GM12891 (cell line): ENCODE measurements around the gene KCNQ5.

Experiments
- POLR2A ChIP-seq: IDR thresholded peaks from 2 replicates; pipeline ENCODE4 v1.6.1; 2011; ENCODE audit warnings: low read depth, low read length, control low read depth
- POLR2AphosphoS5 ChIP-seq: IDR thresholded peaks from 2 replicates; pipeline ENCODE4 v1.6.1; 2011; ENCODE audit warnings: low read depth, low read length, control low read depth
- TAF1 ChIP-seq: IDR thresholded peaks from 2 replicates; pipeline ENCODE4 v1.6.1; 2011; ENCODE audit warnings: low read depth, low read length, control low read depth

GRCh38 chr6:72844614-72845013 is 222.8 kb downstream of the KCNQ5 start:
- TF ChIP-seq POLR2A = no peak
- TF ChIP-seq POLR2AphosphoS5 = no peak
- TF ChIP-seq TAF1 = no peak
